ENCODE measurements around the gene MRPL20. TPM values are rescaled to one million over a fixed set of nuclear protein-coding genes. Genes with fewer than 3 reads are reported as not detected.
"Not testable (repeated sequence)": the region's sequence is repeated elsewhere in the genome, so short reads cannot be mapped to it uniquely, and the experiment has no call there.

MRPL20 gene
- polyA plus RNA-seq, 1 of the 3 experiments (the other 2 are of a cell fraction) = 210 TPM

DNA sequence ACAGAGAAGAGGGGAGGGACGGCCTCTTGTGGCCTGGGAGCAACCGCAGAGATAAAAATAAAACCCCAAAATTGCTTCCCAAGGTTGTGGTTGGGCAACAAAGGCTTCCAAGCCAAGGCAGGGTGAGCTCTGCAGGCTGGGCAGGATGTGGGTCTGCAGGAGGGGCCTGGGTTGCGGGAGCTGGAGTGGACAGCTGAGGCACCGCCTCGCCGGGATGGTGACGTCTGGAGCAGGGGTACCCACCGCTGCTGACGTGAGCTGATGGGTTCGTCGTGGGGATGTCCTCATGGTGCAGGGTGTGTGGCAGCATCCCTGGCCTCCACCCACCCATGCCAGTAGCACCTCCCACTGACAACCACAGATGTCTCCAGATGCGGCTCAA lies 35.7 kb downstream of the MRPL20 start:
- TF ChIP-seq TAF1 (IDR thresholded peaks at IDR 0.05; ENCODE audit: borderline replicate concordance, low read depth, low read length) (no peak), SMC3 (IDR thresholded peaks at IDR 0.05; ENCODE audit: low read depth, low read length) (no peak), RCOR1 (IDR thresholded peaks at IDR 0.05; ENCODE audit: low read length) (no peak), MEF2A (IDR thresholded peaks at IDR 0.05; ENCODE audit: borderline replicate concordance, low read depth) (no peak), TEAD4 (IDR thresholded peaks at IDR 0.05; ENCODE audit: borderline replicate concordance, insufficient read depth) (no peak)
- H3K4me3 ChIP-seq (ENCODE audit: low read depth in 2 of 2, low read length in 1 of 2) = no peak overlapping the region
- 92% methylated on average over 5 of the region's 12 CpGs for WGBS (ENCODE audit: low lambda C conversion rate)
- H3K4me1 ChIP-seq (ENCODE audit: control insufficient read depth in 1 of 2, insufficient read depth in 2 of 2, low read depth in 1 of 2, low read length in 1 of 2) = peaks cover 0 to 28% of the 10 kb centered on the region in 2 experiments; a peak in 1 of 4 replicates
- H3K27me3 ChIP-seq (ENCODE audit: insufficient read depth) = no peaks in the 10 kb centered on the region
- H3K9me2 ChIP-seq = no peaks in the 10 kb centered on the region
- no peaks in the 10 kb centered on the region for H3K9me3 ChIP-seq
- no peak overlapping the region for H3K27ac ChIP-seq (ENCODE audit: low read depth in 2 of 2, low read length in 1 of 2)
- no peaks in the 10 kb centered on the region for H4K20me1 ChIP-seq (ENCODE audit: insufficient read depth)
- H3K36me3 ChIP-seq (replicated peaks in 1 of 2; ENCODE audit: control insufficient read depth in 1 of 2, insufficient read depth in 2 of 2, low read length in 1 of 2) = peaks cover 0 to 8% of the 10 kb centered on the region in 2 experiments
- H2AFZ ChIP-seq (ENCODE audit: low read depth) = no peak overlapping the region
- H3K79me2 ChIP-seq (ENCODE audit: insufficient read depth) = peaks cover 34% of the 10 kb centered on the region
- DNase-seq = no peak
- H3F3A ChIP-seq (replicated peaks; ENCODE audit: insufficient read depth) = peaks cover 8% of the 10 kb centered on the region
- no peak overlapping the region for H3K4me2 ChIP-seq
- ChIA-PET CTCF (interaction anchor here (0.8 to 5.9 kb wide), 22 partner anchors 8 to 339 kb away, joined by 3 to 48 read pairs (median 4); partner anchors contain the start of genes CCNL2, DVL1, MXRA8 and UBE2J2), POLR2A (interaction anchor here (0.6 to 1.3 kb wide), 5 partner anchors 12 to 28 kb away, joined by 3 to 5 read pairs (median 3); partner anchors contain the start of gene CCNL2)
- H3K9ac ChIP-seq = no peak overlapping the region

DNA sequence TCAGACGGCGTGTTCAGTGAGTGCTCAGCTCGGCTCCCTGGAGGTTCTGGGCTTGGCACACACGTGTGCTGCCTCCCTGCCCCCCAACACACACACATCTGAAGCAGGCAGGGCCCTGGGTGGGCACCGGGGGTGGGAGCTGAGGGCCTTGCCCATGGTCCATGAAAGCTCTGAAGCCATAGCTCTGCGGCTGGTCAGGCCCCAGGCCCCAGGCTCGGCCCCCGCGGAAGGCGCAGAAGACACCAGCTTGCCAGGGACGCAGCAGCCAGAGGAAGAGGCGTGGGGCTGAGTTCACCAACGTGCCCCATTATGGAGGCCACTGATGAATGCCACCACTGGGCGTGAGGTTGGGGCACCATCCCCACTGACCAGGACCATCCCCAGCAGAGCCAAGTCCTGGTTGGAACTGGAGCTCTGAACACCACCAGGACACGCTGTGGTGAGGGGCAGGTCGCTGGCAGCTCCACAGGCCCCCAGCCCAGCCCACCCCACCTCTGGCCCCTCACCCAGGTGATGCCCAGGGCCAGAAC lies 36.3 kb downstream of the MRPL20 start:
- Histone ChIP-seq H3K27ac (ENCODE audit: low read depth in 2 of 2, low read length in 1 of 2) (no peak overlapping the region), H3F3A (replicated peaks; ENCODE audit: insufficient read depth) (peaks cover 4% of the 10 kb centered on the region), H3K9me2 (no peaks in the 10 kb centered on the region), H3K9ac (no peak overlapping the region), H4K20me1 (ENCODE audit: insufficient read depth) (no peaks in the 10 kb centered on the region), H2AFZ (ENCODE audit: low read depth) (no peak overlapping the region), H3K9me3 (no peaks in the 10 kb centered on the region), H3K27me3 (ENCODE audit: insufficient read depth) (no peaks in the 10 kb centered on the region), H3K36me3 (replicated peaks in 1 of 2; ENCODE audit: control insufficient read depth in 1 of 2, insufficient read depth in 2 of 2, low read length in 1 of 2) (peaks cover 0 to 8% of the 10 kb centered on the region in 2 experiments), H3K4me1 (ENCODE audit: control insufficient read depth in 1 of 2, insufficient read depth in 2 of 2, low read depth in 1 of 2, low read length in 1 of 2) (peaks cover 0 to 23% of the 10 kb centered on the region in 2 experiments; a peak in 1 of 4 replicates), H3K4me3 (ENCODE audit: low read depth in 2 of 2, low read length in 1 of 2) (no peak overlapping the region), H3K4me2 (no peak overlapping the region), H3K79me2 (ENCODE audit: insufficient read depth) (peaks cover 30% of the 10 kb centered on the region)
- no peak for DNase-seq
- ChIA-PET CTCF (interaction anchor here (1.1 to 5.9 kb wide), 12 partner anchors 8 to 253 kb away, joined by 3 to 48 read pairs (median 5); partner anchors contain the start of genes CCNL2 and MXRA8), POLR2A (interaction anchor here (0.7 to 1.3 kb wide), 3 partner anchors 11 to 28 kb away, joined by 3 read pairs; partner anchors contain the start of gene CCNL2)
- WGBS (ENCODE audit: low lambda C conversion rate) = 73% methylated on average over 4 of the region's 16 CpGs
- TF ChIP-seq ELF1 (IDR thresholded peaks at IDR 0.05) = no peak
- TF ChIP-seq, protein P1, sequence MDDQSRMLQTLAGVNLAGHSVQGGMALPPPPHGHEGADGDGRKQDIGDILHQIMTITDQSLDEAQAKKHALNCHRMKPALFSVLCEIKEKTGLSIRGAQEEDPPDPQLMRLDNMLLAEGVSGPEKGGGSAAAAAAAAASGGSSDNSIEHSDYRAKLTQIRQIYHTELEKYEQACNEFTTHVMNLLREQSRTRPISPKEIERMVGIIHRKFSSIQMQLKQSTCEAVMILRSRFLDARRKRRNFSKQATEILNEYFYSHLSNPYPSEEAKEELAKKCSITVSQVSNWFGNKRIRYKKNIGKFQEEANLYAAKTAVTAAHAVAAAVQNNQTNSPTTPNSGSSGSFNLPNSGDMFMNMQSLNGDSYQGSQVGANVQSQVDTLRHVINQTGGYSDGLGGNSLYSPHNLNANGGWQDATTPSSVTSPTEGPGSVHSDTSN (IDR thresholded peaks at IDR 0.05) = 0 out of 2 replicates have a peak, but pooled peaks have one; percentile 12
- TF ChIP-seq, protein P2, sequence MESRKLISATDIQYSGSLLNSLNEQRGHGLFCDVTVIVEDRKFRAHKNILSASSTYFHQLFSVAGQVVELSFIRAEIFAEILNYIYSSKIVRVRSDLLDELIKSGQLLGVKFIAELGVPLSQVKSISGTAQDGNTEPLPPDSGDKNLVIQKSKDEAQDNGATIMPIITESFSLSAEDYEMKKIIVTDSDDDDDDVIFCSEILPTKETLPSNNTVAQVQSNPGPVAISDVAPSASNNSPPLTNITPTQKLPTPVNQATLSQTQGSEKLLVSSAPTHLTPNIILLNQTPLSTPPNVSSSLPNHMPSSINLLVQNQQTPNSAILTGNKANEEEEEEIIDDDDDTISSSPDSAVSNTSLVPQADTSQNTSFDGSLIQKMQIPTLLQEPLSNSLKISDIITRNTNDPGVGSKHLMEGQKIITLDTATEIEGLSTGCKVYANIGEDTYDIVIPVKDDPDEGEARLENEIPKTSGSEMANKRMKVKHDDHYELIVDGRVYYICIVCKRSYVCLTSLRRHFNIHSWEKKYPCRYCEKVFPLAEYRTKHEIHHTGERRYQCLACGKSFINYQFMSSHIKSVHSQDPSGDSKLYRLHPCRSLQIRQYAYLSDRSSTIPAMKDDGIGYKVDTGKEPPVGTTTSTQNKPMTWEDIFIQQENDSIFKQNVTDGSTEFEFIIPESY (IDR thresholded peaks at IDR 0.05; ENCODE audit: borderline replicate concordance, low read depth) = no peak

DNA sequence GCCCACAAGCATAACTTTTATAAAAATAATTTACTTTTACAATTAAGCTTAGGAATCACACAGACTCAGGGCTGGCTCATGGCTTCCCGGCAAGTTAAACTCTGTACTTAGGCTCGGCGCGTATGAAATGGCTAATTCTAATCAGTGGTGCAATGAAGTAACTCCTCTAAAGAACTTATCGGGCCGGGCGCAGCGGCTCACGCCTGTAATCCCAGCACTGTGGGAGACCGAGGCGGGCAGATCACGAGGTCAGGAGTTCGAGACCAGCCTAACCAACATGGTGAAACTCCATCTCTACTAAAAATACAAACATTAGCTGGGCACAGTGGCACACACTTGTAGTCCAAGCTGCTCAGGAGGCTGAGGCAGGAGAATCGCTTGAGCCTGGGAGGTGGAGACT lies 37.0 kb downstream of the MRPL20 start:
- WGBS (ENCODE audit: low lambda C conversion rate) = over 99% methylated on average over 14 of the region's 14 CpGs
- not testable (repeated sequence) for H3K9ac ChIP-seq; H4K20me1 ChIP-seq (ENCODE audit: insufficient read depth); H3K9me3 ChIP-seq; H3K27ac ChIP-seq (ENCODE audit: low read depth in 2 of 2, low read length in 1 of 2); H3F3A ChIP-seq (replicated peaks; ENCODE audit: insufficient read depth); H3K4me2 ChIP-seq; H3K36me3 ChIP-seq (replicated peaks in 1 of 2; ENCODE audit: control insufficient read depth in 1 of 2, insufficient read depth in 2 of 2, low read length in 1 of 2); H3K9me2 ChIP-seq; H3K4me3 ChIP-seq (ENCODE audit: low read depth in 2 of 2, low read length in 1 of 2); H2AFZ ChIP-seq (ENCODE audit: low read depth); DNase-seq; H3K27me3 ChIP-seq (ENCODE audit: insufficient read depth)
- Histone ChIP-seq H3K4me1 (ENCODE audit: control insufficient read depth in 1 of 2, insufficient read depth in 2 of 2, low read depth in 1 of 2, low read length in 1 of 2) (peaks cover 0 to 23% of the 10 kb centered on the region in 2 experiments; a peak in 1 of 4 replicates), H3K79me2 (ENCODE audit: insufficient read depth) (peaks cover 29% of the 10 kb centered on the region)
- ChIA-PET POLR2A (interaction anchor here (1.3 to 1.6 kb wide), 2 partner anchors 11 to 18 kb away, joined by 3 read pairs; no protein-coding TSS in a partner anchor), CTCF (interaction anchor here (1.3 to 5.9 kb wide), 4 partner anchors 11 to 79 kb away, joined by 3 to 37 read pairs (median 20); partner anchors contain the start of gene MXRA8)

Measured in SK-N-SH (cell line).